H1 (cell line): Measurements from ENCODE around the gene TBRG4. TPM values are rescaled to one million over a fixed set of nuclear protein-coding genes. Genes with fewer than 3 reads are reported as not detected.

Experiments
- CTBP2 ChIP-seq: IDR thresholded peaks from 2 replicates; pipeline ENCODE4 v1.7.0; 2011; ENCODE audit warnings: borderline replicate concordance, mild to moderate bottlenecking, moderate library complexity, mixed read lengths, low read length; ENCODE audit not compliant: insufficient read depth, insufficient read length
- JUND ChIP-seq: IDR thresholded peaks from 2 replicates; pipeline ENCODE4 v1.6.1; 2011; ENCODE audit warnings: mild to moderate bottlenecking, improper control_type of control experiment, low read length
- SAP30 ChIP-seq: fragments of 300-600 bp; sonication (generic); IDR thresholded peaks from 2 replicates; pipeline ENCODE4 v1.7.1; 2012; ENCODE audit warnings: low read length, moderate library complexity, mild to moderate bottlenecking, inconsistent platforms; ENCODE audit not compliant: insufficient read depth, insufficient replicate concordance
- polyA plus RNA-seq, 7 experiments: library from polyadenylated mRNA; depleted of rRNA in 3 of 7; stranded (reverse) in 5 of 7; unstranded in 2 of 7; fragments of >200 nt in 5 of 7; fragments of 200-250 nt in 2 of 7; gene quantifications; 1 replicate in 5 of 7; 2 replicates in 1 of 7; 4 replicates in 1 of 7; pipeline versions ENCODE4 v1.2.1 to v1.2.3, GENCODE V29; 2011 to 2013; ENCODE audit warnings: missing spikeins in 2 of 7, mixed read lengths in 2 of 7
- total RNA-seq: library from RNA; stranded (reverse); fragmentation: NEBNext Ultra II Directional; extraction: Animal tissue kit (Norgen Biotek cat#: 25700); gene quantifications from 2 replicates; pipeline ENCODE4 v1.2.1, GENCODE V29; 2021

Gene TBRG4
- total and polyA plus RNA-seq, 2 of the 8 experiments (the other 6 are each of a cell fraction or from before 2014, with no cell fraction given), result 110 to 137 TPM

DNA sequence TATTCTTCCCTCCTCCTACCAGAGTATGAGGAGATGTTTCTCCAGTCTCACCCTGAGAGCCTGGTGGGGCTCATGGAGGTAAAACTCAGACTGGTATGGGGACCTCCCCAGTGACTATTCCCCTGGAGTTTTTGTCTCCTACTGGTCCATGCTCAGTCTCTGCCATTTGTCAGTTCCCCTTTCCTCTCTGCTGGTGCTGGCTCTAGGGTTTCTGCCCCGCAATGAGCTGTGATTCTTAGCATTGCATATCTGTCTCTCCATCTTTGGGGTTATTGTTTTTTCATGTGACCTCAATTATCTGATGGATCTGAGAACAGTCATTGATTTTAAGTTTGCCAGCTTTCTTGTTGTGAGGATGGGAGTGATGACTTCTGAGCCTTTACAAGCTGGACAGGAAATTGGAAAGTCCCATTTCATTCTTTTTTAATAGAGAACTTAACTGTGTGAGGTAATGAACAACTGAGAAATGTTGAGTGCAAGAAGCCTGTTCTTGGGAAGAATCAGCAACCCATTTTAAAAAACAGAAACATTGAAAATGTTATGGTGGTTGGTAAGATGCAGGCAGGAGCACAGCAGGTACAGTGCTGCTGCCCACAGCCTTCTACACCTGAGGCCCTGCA is 49.6 kb downstream of the TBRG4 start (continued):
- TF ChIP-seq SAP30, result no peak
- TF ChIP-seq JUND, result no peak
- TF ChIP-seq CTBP2, result no peak
